ENCODE results near the gene TMEM140. TPM values are rescaled to one million over a fixed set of nuclear protein-coding genes. Genes with fewer than 3 reads are reported as not detected.
A peak's percentile ranks its signal among the peaks of the same experiment; 100 is the strongest.

Gene TMEM140
- total RNA-seq: 10 to 100 TPM; 60.0 to 81.7 (median 76.9) TPM
- 61.1 TPM for total RNA-seq (2013)

GRCh38 chr7:135147899-135148721 is at the start of gene TMEM140:
TSS of gene TMEM140 (plus strand) at chr7:135148072. CDS start at chr7:135164442, 16,370 bp downstream.
- intact Hi-C loops (cut with micrococcal nuclease): loop anchor here (1.0 to 2.0 kb wide), 3 partner anchors 22 to 161 kb away; partner anchors contain the start of genes AGBL3, CYREN and WDR91
- Histone ChIP-seq H3K27me3 (ENCODE audit: control insufficient read depth, insufficient read depth, low read length) (no peaks in the 10 kb centered on the region), H3K4me1 (ENCODE audit: control insufficient read depth, insufficient read depth, low read length) (peaks cover 21% of the 10 kb centered on the region), H3K4me3 (ENCODE audit: low read length) (peak within 1 kb of the TSS; percentile 66), H3K9me3 (ENCODE audit: control insufficient read depth, insufficient read depth, low read length) (no peaks in the 10 kb centered on the region), H3K27ac (ENCODE audit: low read length) (peak within 1 kb of the TSS; percentile 98), H3K36me3 (ENCODE audit: control insufficient read depth, insufficient read depth, low read length) (peaks cover 2% of the 10 kb centered on the region)
- Mint-ChIP-seq H3K4me1 (peaks cover 59 to 63% of the 10 kb centered on the region in 2 donors), H3K4me3 (peak within 1 kb of the TSS; percentile 93), H3K27me3 (ENCODE audit: low read depth in 2 of 2) (no peaks in the 10 kb centered on the region), H3K27ac (peak within 1 kb of the TSS; percentile 95 to 98), H3K36me3 (peaks cover 7% of the 10 kb centered on the region), H3K9me3 (no peaks in the 10 kb centered on the region)
- 0% methylated on average over 11 of the region's 13 CpGs for WGBS (ENCODE audit: insufficient coverage)
- DNase-seq (peak; percentile 62 to 87), ATAC-seq (peak; percentile 78 to 87 (median 80))
- no peak for TF ChIP-seq CTCF (IDR thresholded peaks at IDR 0.05)

GRCh38 chr7:135098391-135098790 is 49.5 kb upstream of the TMEM140 start:
- no peak overlapping the region for H3K4me3 ChIP-seq (ENCODE audit: low read length)
- no peak for DNase-seq
- no peaks in the 10 kb centered on the region for H3K9me3 ChIP-seq (ENCODE audit: control insufficient read depth, insufficient read depth, low read length)
- Mint-ChIP-seq H3K27me3 (ENCODE audit: low read depth in 2 of 2) (no peaks in the 10 kb centered on the region), H3K4me3 (no peak overlapping the region), H3K36me3 (no peaks in the 10 kb centered on the region), H3K9me3 (peaks cover 2% of the 10 kb centered on the region in 2 donors), H3K27ac (no peak overlapping the region), H3K4me1 (no peaks in the 10 kb centered on the region)
- intact Hi-C loops (cut with micrococcal nuclease): no loop called here
- H3K27ac ChIP-seq (ENCODE audit: low read length): no peak overlapping the region
- no peaks in the 10 kb centered on the region for H3K36me3 ChIP-seq (ENCODE audit: control insufficient read depth, insufficient read depth, low read length)
- no peaks in the 10 kb centered on the region for H3K4me1 ChIP-seq (ENCODE audit: control insufficient read depth, insufficient read depth, low read length)
- ATAC-seq: no peak
- WGBS (ENCODE audit: insufficient coverage): 94% methylated on average over 2 of the region's 3 CpGs
- TF ChIP-seq CTCF (IDR thresholded peaks at IDR 0.05): no peak
- H3K27me3 ChIP-seq (ENCODE audit: control insufficient read depth, insufficient read depth, low read length): no peaks in the 10 kb centered on the region

- intact Hi-C loops (cut with micrococcal nuclease): no loop called here
- H3K27ac Mint-ChIP-seq: no peak overlapping the region
- DNase-seq (no peak), ATAC-seq (no peak)
- no peak for TF ChIP-seq CTCF (IDR thresholded peaks at IDR 0.05)
- Histone ChIP-seq H3K27ac (ENCODE audit: low read length) (no peak overlapping the region), H3K9me3 (ENCODE audit: control insufficient read depth, insufficient read depth, low read length) (no peaks in the 10 kb centered on the region), H3K4me3 (ENCODE audit: low read length) (no peak overlapping the region), H3K4me1 (ENCODE audit: control insufficient read depth, insufficient read depth, low read length) (no peaks in the 10 kb centered on the region), H3K36me3 (ENCODE audit: control insufficient read depth, insufficient read depth, low read length) (no peaks in the 10 kb centered on the region), H3K27me3 (ENCODE audit: control insufficient read depth, insufficient read depth, low read length) (no peaks in the 10 kb centered on the region)
- H3K9me3 Mint-ChIP-seq: peaks cover 2% of the 10 kb centered on the region in 2 donors
- H3K36me3 Mint-ChIP-seq: no peaks in the 10 kb centered on the region
- H3K4me3 Mint-ChIP-seq: no peak overlapping the region
- H3K27me3 Mint-ChIP-seq (ENCODE audit: low read depth in 2 of 2): no peaks in the 10 kb centered on the region
- H3K4me1 Mint-ChIP-seq: no peaks in the 10 kb centered on the region
These were observed 47.0 kb upstream of the TMEM140 start for GRCh38 chr7:135100856-135101255.

Measured in natural killer cell (primary cell).